HFFc6 (cell line): ENCODE data around the gene ATXN1. TPM values are rescaled to one million over a fixed set of nuclear protein-coding genes. Genes with fewer than 3 reads are reported as not detected.
A peak's percentile ranks its signal among the peaks of the same experiment; 100 is the strongest.

ENCODE experiments used
- DNase-seq: peaks from one replicate; pipeline ENCODE4 v3.0.0-alpha.2; 2018
- H3K27ac Mint-ChIP-seq: 2 replicates; pipeline ENCODE4 v1.8.0; 2020; ENCODE audit warnings: mild to moderate bottlenecking, mixed read lengths
- H3K27me3 Mint-ChIP-seq: 2 replicates; pipeline ENCODE4 v1.8.0; 2021; ENCODE audit warnings: mild to moderate bottlenecking, moderate library complexity, mixed read lengths; ENCODE audit not compliant: insufficient read depth
- H3K36me3 Mint-ChIP-seq: 2 replicates; pipeline ENCODE4 v1.8.0; 2021; ENCODE audit warnings: low read depth, mixed read lengths
- H3K4me1 Mint-ChIP-seq: 2 replicates; pipeline ENCODE4 v1.8.0; 2020; ENCODE audit warnings: low read depth, mixed read lengths
- H3K4me3 Mint-ChIP-seq: 2 replicates; pipeline ENCODE4 v1.8.0; 2020; ENCODE audit warnings: mild to moderate bottlenecking, moderate library complexity, mixed read lengths
- H3K9me3 Mint-ChIP-seq: 2 replicates; pipeline ENCODE4 v1.8.0; 2020; ENCODE audit warnings: mild to moderate bottlenecking, mixed read lengths
- CTCF ChIP-seq: fragments of 200-600 bp; sonication (generic); IDR thresholded peaks from 2 replicates; pipeline ENCODE4 v1.5.0; 2021; ENCODE audit warnings: antibody characterized with exemption, mild to moderate bottlenecking
- total RNA-seq, 6 experiments: library from RNA; stranded (reverse); fragmentation: NEBNext Ultra II Directional; extraction: Animal tissue kit (Norgen Biotek cat#: 25700); gene quantifications; 2 replicates in 1 of 6; 3 replicates in 5 of 6; pipeline ENCODE4 v1.2.3, GENCODE V29; 2021

Gene ATXN1
- total RNA-seq, 6 experiments from 2014 or later, result 28.2 to 41.5 (median 30.5) TPM

- H3K4me3 Mint-ChIP-seq, result no peak overlapping the region
- H3K9me3 Mint-ChIP-seq, result no peaks in the 10 kb centered on the region
- H3K36me3 Mint-ChIP-seq, result no peaks in the 10 kb centered on the region; the same call in 1 of the 2 replicates
- no peak for DNase-seq
- H3K27ac Mint-ChIP-seq, result no peak overlapping the region
- TF ChIP-seq CTCF, result no peak
- peaks cover 49% of the 10 kb centered on the region for H3K4me1 Mint-ChIP-seq
- H3K27me3 Mint-ChIP-seq, result no peaks in the 10 kb centered on the region; the same call in 1 of the 2 replicates
Measured at GRCh38 chr6:16694781-16695578, 66.3 kb downstream of the ATXN1 start.

- Mint-ChIP-seq H3K9me3 (no peaks in the 10 kb centered on the region), H3K4me1 (peaks cover 49% of the 10 kb centered on the region), H3K27ac (no peak overlapping the region; the same call in 1 of the 2 replicates), H3K4me3 (no peak overlapping the region), H3K36me3 (no peaks in the 10 kb centered on the region; the same call in 1 of the 2 replicates), H3K27me3 (no peaks in the 10 kb centered on the region; the same call in 1 of the 2 replicates)
- no peak for TF ChIP-seq CTCF
- no peak for DNase-seq
Measured at GRCh38 chr6:16691324-16691723, 69.9 kb downstream of the ATXN1 start.

- Mint-ChIP-seq H3K27me3 (no peaks in the 10 kb centered on the region; the same call in 1 of the 2 replicates), H3K27ac (peak overlapping the region; percentile 2; the same call in 1 of the 2 replicates), H3K9me3 (no peaks in the 10 kb centered on the region), H3K4me3 (peak overlapping the region; percentile 1; the same call in 1 of the 2 replicates), H3K4me1 (peaks cover 49% of the 10 kb centered on the region), H3K36me3 (no peaks in the 10 kb centered on the region; the same call in 1 of the 2 replicates)
- no peak for DNase-seq
- TF ChIP-seq CTCF, result no peak
Measured at GRCh38 chr6:16690608-16691142, 70.6 kb downstream of the ATXN1 start.

- Mint-ChIP-seq H3K27me3 (no peaks in the 10 kb centered on the region; the same call in 1 of the 2 replicates), H3K4me1 (peaks cover 55% of the 10 kb centered on the region), H3K36me3 (no peaks in the 10 kb centered on the region; the same call in 1 of the 2 replicates), H3K9me3 (no peaks in the 10 kb centered on the region), H3K27ac (peak overlapping the region; percentile 33; the same call in 1 of the 2 replicates), H3K4me3 (no peak overlapping the region)
- TF ChIP-seq CTCF, result no peak
- no peak for DNase-seq
Measured at GRCh38 chr6:16689788-16690607, 71.3 kb downstream of the ATXN1 start.

- Mint-ChIP-seq H3K4me1 (peaks cover 64% of the 10 kb centered on the region), H3K36me3 (no peaks in the 10 kb centered on the region), H3K4me3 (peak overlapping the region; percentile 28; the same call in 1 of the 2 replicates), H3K27ac (peak overlapping the region; percentile 69), H3K27me3 (no peaks in the 10 kb centered on the region; the same call in 1 of the 2 replicates), H3K9me3 (no peaks in the 10 kb centered on the region)
- DNase-seq, result peak; percentile 66
- no peak for TF ChIP-seq CTCF
Measured at GRCh38 chr6:16688984-16689636, 72.2 kb downstream of the ATXN1 start.
